ENCODE data around the gene FMR1. TPM values are rescaled to one million over a fixed set of nuclear protein-coding genes. Genes with fewer than 3 reads are reported as not detected.
A peak's percentile ranks its signal among the peaks of the same experiment; 100 is the strongest.

FMR1 gene
- total RNA-seq, 1 donor from 2014 or later: 45.6 TPM

DNA sequence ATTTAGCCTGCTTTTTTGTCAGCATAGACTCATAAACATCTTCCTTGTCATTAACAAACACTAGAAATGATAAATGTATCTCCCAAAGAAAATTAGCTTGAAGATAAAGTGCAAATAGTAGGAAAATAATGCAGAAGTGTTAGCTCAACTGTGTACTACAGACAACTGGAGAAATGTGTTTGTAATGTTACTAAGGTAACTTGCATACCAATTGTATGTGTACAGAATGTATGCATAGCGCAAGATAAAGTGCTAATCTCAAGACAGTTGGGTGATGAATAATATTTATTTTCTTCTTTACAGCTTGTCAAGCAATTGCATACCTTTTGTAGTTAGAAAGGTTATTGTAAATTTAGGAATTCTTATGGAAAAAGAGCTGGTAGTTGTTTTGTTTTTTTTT is 22.1 kb downstream of the FMR1 start:
- Histone ChIP-seq H2AFZ (ENCODE audit: low read depth, low read length) (no peak overlapping the region), H3K4me2 (ENCODE audit: low read length) (no peak overlapping the region), H3K4me3 (ENCODE audit: insufficient read depth, low read depth, low read length) (no peak overlapping the region), H3K9ac (ENCODE audit: low read length) (no peak overlapping the region), H3K79me2 (ENCODE audit: insufficient read depth, low read length) (no peaks in the 10 kb centered on the region), H3K27ac (ENCODE audit: low read depth, low read length) (no peak overlapping the region), H3K4me1 (ENCODE audit: insufficient read depth, low read length) (no peaks in the 10 kb centered on the region), H3K9me3 (ENCODE audit: insufficient read depth, low read depth, low read length) (no peaks in the 10 kb centered on the region), H4K20me1 (ENCODE audit: insufficient read depth, low read length) (no peaks in the 10 kb centered on the region), H3K27me3 (ENCODE audit: insufficient read depth, low read length) (no peaks in the 10 kb centered on the region), H3K36me3 (ENCODE audit: insufficient read depth, low read length) (peaks cover 5% of the 10 kb centered on the region)
- Mint-ChIP-seq H3K4me3 (ENCODE audit: unreplicated experiment) (no peak overlapping the region), H3K4me1 (ENCODE audit: low read depth, unreplicated experiment) (peaks cover 4% of the 10 kb centered on the region), H3K9me3 (ENCODE audit: unreplicated experiment) (no peaks in the 10 kb centered on the region), H3K27ac (ENCODE audit: unreplicated experiment) (no peak overlapping the region), H3K36me3 (ENCODE audit: low read depth, unreplicated experiment) (no peaks in the 10 kb centered on the region), H3K27me3 (ENCODE audit: low read depth, unreplicated experiment) (no peaks in the 10 kb centered on the region)
- FAIRE-seq (no peak), DNase-seq (ENCODE audit: low read depth) (no peak)
- no peak for TF ChIP-seq EZH2 (IDR thresholded peaks at IDR 0.05; ENCODE audit: insufficient read depth, low read length)
- TF ChIP-seq, protein P1, sequence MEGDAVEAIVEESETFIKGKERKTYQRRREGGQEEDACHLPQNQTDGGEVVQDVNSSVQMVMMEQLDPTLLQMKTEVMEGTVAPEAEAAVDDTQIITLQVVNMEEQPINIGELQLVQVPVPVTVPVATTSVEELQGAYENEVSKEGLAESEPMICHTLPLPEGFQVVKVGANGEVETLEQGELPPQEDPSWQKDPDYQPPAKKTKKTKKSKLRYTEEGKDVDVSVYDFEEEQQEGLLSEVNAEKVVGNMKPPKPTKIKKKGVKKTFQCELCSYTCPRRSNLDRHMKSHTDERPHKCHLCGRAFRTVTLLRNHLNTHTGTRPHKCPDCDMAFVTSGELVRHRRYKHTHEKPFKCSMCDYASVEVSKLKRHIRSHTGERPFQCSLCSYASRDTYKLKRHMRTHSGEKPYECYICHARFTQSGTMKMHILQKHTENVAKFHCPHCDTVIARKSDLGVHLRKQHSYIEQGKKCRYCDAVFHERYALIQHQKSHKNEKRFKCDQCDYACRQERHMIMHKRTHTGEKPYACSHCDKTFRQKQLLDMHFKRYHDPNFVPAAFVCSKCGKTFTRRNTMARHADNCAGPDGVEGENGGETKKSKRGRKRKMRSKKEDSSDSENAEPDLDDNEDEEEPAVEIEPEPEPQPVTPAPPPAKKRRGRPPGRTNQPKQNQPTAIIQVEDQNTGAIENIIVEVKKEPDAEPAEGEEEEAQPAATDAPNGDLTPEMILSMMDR (IDR thresholded peaks at IDR 0.05; ENCODE audit: insufficient read depth, low read depth, low read length): no peak

DNA sequence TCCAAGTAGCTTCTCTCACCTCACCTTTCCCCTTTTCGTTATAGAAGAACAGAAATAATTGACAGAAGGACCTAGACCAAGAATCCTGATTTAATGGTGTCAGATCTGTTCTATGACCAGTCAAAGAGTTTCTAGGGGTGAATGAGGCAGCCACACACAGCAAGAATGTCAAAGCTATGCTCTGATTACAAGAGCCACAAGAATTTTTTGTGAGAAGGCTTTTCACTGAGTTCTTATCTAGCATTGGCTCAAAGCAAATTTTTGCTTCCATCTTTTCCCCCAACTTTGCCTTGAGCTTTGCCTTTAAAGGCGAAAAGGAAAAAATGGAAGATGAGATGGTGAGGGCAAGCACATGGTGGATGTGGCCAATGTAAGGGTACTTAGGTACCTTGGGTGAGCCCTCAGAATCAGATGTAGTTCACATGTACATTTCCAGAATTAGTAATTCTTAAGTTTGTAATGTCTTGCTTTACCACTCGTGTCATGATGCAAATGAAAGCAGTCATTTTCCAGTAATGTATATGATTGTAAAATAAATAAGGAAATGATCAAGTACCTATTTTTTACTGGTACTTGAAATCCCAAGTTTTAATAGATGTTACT is 23.5 kb downstream of the FMR1 start:
- Mint-ChIP-seq H3K4me3 (ENCODE audit: unreplicated experiment) (no peak overlapping the region), H3K27me3 (ENCODE audit: low read depth, unreplicated experiment) (no peaks in the 10 kb centered on the region), H3K36me3 (ENCODE audit: low read depth, unreplicated experiment) (no peaks in the 10 kb centered on the region), H3K27ac (ENCODE audit: unreplicated experiment) (no peak overlapping the region), H3K9me3 (ENCODE audit: unreplicated experiment) (no peaks in the 10 kb centered on the region), H3K4me1 (ENCODE audit: low read depth, unreplicated experiment) (peaks cover 4% of the 10 kb centered on the region)
- Histone ChIP-seq H3K36me3 (ENCODE audit: insufficient read depth, low read length) (peaks cover 5% of the 10 kb centered on the region), H3K4me3 (ENCODE audit: insufficient read depth, low read depth, low read length) (no peak overlapping the region), H3K4me1 (ENCODE audit: insufficient read depth, low read length) (no peaks in the 10 kb centered on the region), H2AFZ (ENCODE audit: low read depth, low read length) (no peak overlapping the region), H3K79me2 (ENCODE audit: insufficient read depth, low read length) (no peaks in the 10 kb centered on the region), H4K20me1 (ENCODE audit: insufficient read depth, low read length) (no peaks in the 10 kb centered on the region), H3K27ac (ENCODE audit: low read depth, low read length) (no peak overlapping the region), H3K4me2 (ENCODE audit: low read length) (no peak overlapping the region), H3K27me3 (ENCODE audit: insufficient read depth, low read length) (no peaks in the 10 kb centered on the region), H3K9me3 (ENCODE audit: insufficient read depth, low read depth, low read length) (no peaks in the 10 kb centered on the region), H3K9ac (ENCODE audit: low read length) (no peak overlapping the region)
- peak; percentile 89 for FAIRE-seq
- DNase-seq (ENCODE audit: low read depth): peak; percentile 48
- TF ChIP-seq EZH2 (IDR thresholded peaks at IDR 0.05; ENCODE audit: insufficient read depth, low read length): no peak
- TF ChIP-seq, protein P1 (IDR thresholded peaks at IDR 0.05; ENCODE audit: insufficient read depth, low read depth, low read length): no peak

DNA sequence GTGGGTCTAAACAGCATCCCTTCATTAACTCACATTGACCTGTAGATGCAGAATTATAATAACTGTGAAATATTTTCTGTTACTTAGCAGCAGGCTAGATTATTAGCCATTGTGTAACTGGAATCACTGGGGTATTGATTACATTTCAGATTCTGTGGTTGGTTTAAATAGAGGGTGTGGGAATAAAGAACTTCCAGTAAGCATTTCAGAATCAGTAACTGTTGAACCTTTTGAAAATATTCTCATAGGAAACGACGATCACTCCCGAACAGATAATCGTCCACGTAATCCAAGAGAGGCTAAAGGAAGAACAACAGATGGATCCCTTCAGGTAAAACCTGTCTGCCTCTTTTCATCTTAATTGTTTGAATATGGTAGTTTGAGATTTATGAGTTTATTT is 33.6 kb downstream of the FMR1 start:
- Histone ChIP-seq H3K27ac (ENCODE audit: low read depth, low read length) (no peak overlapping the region), H3K36me3 (ENCODE audit: insufficient read depth, low read length) (peaks cover 5% of the 10 kb centered on the region), H3K4me2 (ENCODE audit: low read length) (no peak overlapping the region), H3K9me3 (ENCODE audit: insufficient read depth, low read depth, low read length) (no peaks in the 10 kb centered on the region), H3K4me3 (ENCODE audit: insufficient read depth, low read depth, low read length) (no peak overlapping the region), H3K4me1 (ENCODE audit: insufficient read depth, low read length) (no peaks in the 10 kb centered on the region), H3K9ac (ENCODE audit: low read length) (no peak overlapping the region), H4K20me1 (ENCODE audit: insufficient read depth, low read length) (no peaks in the 10 kb centered on the region), H2AFZ (ENCODE audit: low read depth, low read length) (no peak overlapping the region), H3K79me2 (ENCODE audit: insufficient read depth, low read length) (no peaks in the 10 kb centered on the region), H3K27me3 (ENCODE audit: insufficient read depth, low read length) (no peaks in the 10 kb centered on the region)
- FAIRE-seq (peak; percentile 77), DNase-seq (ENCODE audit: low read depth) (no peak)
- Mint-ChIP-seq H3K27ac (ENCODE audit: unreplicated experiment) (no peak overlapping the region), H3K9me3 (ENCODE audit: unreplicated experiment) (no peaks in the 10 kb centered on the region), H3K36me3 (ENCODE audit: low read depth, unreplicated experiment) (peaks cover 4% of the 10 kb centered on the region), H3K27me3 (ENCODE audit: low read depth, unreplicated experiment) (no peaks in the 10 kb centered on the region), H3K4me3 (ENCODE audit: unreplicated experiment) (no peak overlapping the region), H3K4me1 (ENCODE audit: low read depth, unreplicated experiment) (peaks cover 4% of the 10 kb centered on the region)
- TF ChIP-seq EZH2 (IDR thresholded peaks at IDR 0.05; ENCODE audit: insufficient read depth, low read length): no peak
- TF ChIP-seq, protein P1 (IDR thresholded peaks at IDR 0.05; ENCODE audit: insufficient read depth, low read depth, low read length): no peak
